Endothelial cell of umbilical vein (primary cell): ENCODE results near the gene CLEC6A.

ENCODE experiments used
- FOS ChIP-seq: IDR thresholded peaks from 2 replicates; pipeline ENCODE4 v1.6.1; 2011; ENCODE audit warnings: mild to moderate bottlenecking, low read length, moderate library complexity, borderline replicate concordance; ENCODE audit not compliant: insufficient read depth
- MYC ChIP-seq: IDR thresholded peaks from one replicate; pipeline ENCODE4 v1.6.1; 2011; ENCODE audit warnings: mild to moderate bottlenecking, low read depth, low read length
- TF ChIP-seq, protein P1 (sequence below), 2 donors: IDR thresholded peaks; 1 replicate in 1 of 2; 2 replicates in 1 of 2; pipeline ENCODE4 v1.5.1; 2011; ENCODE audit warnings: low read length in 2 of 2, mild to moderate bottlenecking in 2 of 2, moderate library complexity in 2 of 2, control low read depth in 1 of 2, inconsistent platforms in 1 of 2, low read depth in 1 of 2; ENCODE audit not compliant: insufficient read depth in 1 of 2; ENCODE audit errors: extremely low read depth in 1 of 2
- TF ChIP-seq, protein P2 (sequence below): IDR thresholded peaks from 2 replicates; pipeline ENCODE4 v1.6.1; 2011; ENCODE audit not compliant: insufficient read depth, insufficient read length

DNA sequence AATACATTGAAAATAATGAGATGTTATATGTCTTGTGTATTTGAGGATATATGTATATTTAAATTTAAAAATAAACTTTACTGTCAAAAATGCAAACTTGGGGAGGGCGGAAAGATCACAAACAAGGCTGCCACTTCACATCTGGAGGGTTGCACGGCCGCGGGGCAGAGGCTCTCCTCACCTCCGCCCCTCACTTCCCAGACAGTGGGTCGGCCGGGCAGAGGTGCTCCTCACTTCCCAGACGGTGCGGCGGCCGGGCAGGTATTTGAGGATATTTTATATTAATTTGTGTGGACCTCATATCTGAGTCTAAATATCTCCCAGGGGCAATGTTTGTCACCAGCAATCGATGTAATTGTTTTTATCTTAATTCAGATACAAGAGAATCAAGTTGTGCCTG lies 3.7 kb upstream of the CLEC6A start:
- TF ChIP-seq, protein P1, sequence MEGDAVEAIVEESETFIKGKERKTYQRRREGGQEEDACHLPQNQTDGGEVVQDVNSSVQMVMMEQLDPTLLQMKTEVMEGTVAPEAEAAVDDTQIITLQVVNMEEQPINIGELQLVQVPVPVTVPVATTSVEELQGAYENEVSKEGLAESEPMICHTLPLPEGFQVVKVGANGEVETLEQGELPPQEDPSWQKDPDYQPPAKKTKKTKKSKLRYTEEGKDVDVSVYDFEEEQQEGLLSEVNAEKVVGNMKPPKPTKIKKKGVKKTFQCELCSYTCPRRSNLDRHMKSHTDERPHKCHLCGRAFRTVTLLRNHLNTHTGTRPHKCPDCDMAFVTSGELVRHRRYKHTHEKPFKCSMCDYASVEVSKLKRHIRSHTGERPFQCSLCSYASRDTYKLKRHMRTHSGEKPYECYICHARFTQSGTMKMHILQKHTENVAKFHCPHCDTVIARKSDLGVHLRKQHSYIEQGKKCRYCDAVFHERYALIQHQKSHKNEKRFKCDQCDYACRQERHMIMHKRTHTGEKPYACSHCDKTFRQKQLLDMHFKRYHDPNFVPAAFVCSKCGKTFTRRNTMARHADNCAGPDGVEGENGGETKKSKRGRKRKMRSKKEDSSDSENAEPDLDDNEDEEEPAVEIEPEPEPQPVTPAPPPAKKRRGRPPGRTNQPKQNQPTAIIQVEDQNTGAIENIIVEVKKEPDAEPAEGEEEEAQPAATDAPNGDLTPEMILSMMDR (IDR thresholded peaks at IDR 0.05; ENCODE audit: extremely low read depth in 1 of 2, insufficient read depth in 1 of 2, low read depth in 1 of 2, low read length in 2 of 2) = no peak
- TF ChIP-seq, protein P2, sequence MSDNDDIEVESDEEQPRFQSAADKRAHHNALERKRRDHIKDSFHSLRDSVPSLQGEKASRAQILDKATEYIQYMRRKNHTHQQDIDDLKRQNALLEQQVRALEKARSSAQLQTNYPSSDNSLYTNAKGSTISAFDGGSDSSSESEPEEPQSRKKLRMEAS = no peak
- TF ChIP-seq FOS (no peak), MYC (no peak)
